Activated CD4-positive, alpha-beta T cell treated with anti-CD3 and anti-CD28 coated beads for 48 hours (primary cell): Measurements from ENCODE around the gene NUDT2.
A peak's percentile ranks its signal among the peaks of the same experiment; 100 is the strongest.

Experiments used
- DNase-seq: peaks from one replicate; pipeline ENCODE4 v3.0.0-alpha.2; 2020

NUDT2 gene

DNA sequence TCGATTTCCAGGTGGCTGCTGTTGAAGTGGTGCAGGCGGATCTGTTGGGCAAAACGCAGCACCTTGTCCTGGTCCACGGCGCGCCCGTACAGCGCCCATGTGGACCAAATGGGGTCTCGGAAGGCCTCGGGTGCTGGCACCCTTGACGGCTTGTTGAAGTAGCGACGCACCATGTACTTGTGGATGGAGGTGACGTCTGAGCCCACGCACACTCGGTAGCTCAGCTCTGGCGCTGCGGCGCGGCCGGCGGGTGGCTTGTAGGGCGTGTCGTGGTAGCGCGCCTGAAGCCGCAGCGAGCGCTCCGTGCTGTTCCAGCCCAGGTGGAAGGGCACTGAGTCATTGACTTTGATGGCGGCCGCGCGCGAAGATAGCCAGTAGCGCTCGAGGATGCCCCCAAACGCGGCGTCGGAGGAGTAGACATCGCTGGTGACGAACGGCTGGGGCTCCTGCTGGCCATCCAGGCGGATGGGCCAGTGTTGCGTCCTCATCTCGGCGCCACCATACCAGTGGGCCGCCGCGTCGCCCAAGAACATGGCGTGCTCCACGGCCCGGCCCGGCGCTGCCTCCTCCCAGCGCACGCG, 42.6 kb downstream of the NUDT2 start:
- DNase-seq, result no peak

DNA sequence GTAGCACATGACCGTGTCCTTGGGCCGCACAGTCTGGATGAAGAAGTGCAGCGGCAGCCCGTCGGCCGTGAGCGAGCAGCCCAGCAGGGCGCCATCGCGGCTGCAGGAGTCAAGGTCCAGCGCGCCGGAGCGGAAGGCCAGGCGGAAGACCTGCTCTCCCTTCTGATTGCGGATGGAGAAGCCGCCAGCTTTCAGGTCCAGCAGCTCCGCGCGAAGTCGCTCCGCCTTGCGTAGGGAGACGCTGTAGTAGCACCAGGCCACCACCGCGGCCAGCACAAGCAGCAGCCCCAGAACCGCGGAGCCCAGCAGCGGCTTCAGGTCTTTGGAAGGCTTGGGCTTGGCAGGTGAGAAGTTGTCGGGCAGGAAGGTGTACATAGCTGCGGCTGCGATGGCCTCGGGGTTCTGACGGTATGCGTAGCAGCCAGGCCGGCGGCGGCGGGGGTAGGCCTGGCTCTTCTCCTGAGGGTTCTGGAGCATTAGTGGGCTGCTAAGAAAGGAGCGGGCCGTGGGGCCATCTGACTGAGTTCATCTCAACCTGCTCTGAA, 43.2 kb downstream of the NUDT2 start:
- no peak for DNase-seq

DNA sequence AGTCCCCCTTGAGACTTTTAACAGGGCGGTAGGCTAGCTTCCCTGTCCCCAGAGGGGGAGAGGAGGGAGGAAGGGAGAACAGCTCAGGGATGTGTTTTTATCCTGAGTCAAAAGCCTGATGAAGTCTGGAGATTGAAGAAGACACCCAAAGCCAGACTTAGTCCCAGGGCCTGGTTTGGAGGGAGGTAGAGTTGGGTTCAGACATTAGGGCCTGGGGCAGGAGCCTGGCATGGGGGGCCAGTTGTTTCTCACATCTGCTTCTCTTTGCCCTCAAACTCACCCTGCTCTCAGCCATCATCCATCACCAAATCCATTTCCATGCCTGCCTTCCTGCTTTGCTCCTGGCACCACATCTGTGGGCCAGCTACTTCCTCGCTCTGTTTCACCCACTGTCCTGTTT, 44.4 kb downstream of the NUDT2 start:
- no peak for DNase-seq

DNA sequence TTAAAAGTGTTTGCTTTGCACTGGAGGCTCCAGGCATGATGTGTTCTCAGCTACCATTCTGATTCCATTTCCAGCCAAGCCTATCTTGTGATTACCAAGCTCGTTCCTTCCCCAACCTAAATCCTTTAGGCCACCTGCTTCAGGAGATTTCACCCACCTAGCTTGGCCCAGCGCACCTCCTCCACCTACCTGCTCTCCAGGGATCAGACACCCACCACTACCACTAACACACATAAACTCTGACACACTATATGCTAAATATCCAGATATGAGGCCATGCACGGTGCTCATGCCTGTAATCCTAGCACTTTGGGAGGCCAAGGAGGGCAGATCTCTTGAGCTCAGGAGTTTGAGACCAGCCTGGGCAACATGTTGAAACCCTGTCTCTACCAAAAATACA, 45.0 kb downstream of the NUDT2 start:
- DNase-seq, result no peak

DNA sequence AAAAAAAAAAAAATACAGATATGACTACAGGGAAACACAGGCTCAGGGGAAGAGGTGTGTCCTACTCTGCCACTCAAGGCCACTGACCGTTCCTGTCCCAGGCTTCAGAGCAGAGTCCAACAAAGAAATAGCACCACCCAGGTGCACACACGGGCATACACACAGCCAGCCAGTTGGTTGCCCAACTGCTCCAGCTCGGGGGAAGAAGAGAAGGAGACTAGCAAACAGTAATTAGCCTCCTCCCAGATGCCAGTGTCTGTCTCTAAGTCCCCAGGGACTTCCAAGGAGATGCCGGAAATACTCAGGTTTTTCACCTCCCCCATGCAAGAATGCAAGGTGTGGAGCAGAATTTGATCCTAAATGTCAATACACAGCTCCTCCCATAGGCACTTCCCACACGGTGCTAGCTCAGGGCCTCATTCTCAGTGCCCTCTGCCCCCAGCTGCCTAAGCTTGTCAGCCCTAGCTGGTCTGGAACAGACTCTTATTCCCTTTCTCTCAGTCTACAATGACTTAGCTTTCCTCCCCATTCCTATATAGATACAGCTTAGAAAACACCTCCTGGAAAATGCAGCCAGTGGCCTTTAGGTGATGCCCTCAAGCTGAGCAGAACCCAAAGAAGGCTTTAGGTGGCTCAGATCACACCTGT, 45.7 kb downstream of the NUDT2 start:
- no peak for DNase-seq

DNA sequence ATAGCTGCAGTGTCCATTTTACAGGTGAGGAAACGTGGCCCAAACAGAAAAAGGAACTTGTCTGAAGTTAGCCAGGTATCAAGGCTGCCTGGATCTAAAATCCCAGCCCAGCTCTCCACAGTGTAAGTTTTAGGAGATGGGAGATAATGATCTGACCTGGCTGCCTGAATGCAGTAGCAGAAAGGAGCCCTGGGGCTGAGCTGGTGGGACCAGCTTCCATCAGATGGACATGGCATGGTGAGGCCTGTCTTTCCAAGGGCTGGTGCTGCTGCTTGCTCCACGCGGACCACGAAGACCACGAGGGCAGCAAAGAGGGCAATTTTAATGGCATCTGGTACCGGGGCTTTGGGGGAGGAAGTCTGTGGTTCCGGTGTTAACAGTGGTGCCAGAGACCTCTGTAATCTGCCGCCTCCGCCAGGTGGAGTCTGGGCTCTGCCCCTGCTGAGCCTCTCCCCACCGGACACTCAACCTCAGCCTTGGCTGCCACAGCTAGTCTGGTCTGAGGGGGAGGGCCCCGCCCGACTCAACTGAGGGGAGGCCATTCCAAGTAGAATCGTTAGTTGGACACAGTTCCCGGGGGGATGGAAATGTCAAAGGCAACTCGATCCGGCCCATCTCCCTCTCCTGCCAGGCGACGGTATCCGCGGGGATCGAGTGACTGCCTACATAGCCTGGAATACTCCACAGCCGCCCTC, 46.7 kb downstream of the NUDT2 start:
- DNase-seq, result peak; percentile 50

DNA sequence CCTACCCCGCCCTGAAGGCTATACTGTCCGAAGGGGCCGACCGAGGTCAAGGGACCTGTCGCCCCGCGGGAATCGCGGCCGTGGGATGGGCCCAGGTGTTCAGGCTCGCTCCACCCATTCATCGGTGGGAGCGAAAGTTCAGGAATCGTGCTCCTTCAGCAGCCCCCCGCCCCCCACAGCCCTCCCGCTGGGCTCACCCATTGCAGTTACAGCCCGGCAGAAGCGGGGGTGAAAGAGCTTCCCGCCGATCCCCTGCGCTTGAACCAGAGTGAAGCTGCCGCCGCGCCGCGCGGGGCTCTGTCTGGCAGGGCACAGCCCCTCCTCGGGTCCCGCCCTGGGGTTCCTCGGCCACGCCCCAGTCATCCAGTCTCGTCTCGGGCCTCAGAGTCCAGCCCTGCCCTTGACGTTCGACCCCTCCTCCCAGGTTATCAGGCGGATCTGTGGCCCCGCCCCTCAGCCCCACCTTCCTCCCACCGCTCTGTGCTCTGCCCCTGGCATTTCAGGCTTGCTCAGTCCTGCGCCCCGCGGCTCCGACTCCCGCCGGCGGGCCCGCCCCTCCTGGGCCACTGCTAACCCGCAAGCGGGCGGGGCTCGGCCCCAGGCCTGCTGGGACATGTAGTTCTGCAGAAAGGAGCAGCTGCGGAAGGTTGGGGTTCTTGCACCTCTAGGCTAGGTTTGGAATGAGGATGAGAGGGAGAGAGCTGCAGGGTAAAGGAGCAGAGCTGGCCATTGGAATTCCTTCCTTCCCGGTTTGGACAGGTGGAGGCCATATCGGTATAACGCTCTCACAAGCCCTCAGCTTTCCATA, 47.4 kb downstream of the NUDT2 start, which contains the start of gene MYORG:
Gene MYORG, minus strand, starts transcription at position 303 of the 808 bp plus-strand sequence. CDS start 3,955 bp downstream, outside the sequence.
- DNase-seq, result peak; percentile 98

DNA sequence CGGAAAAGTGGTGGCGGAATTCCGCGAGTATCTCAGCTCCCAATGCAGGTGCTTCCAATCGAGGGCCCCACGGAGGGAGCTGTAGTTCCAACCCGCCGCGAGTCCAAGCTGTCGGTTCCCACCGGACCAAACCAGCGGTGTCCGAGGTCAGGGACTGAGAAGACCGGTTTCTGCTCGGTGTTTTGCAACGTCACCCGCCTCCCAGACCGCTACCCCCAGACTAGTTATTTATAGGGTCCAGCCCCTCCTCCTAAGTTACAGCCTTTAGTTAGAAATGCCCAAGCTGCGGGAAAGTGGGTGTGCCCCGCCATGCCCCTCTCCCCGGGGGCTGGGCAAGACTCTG, 48.0 kb downstream of the NUDT2 start:
- DNase-seq, result no peak

DNA sequence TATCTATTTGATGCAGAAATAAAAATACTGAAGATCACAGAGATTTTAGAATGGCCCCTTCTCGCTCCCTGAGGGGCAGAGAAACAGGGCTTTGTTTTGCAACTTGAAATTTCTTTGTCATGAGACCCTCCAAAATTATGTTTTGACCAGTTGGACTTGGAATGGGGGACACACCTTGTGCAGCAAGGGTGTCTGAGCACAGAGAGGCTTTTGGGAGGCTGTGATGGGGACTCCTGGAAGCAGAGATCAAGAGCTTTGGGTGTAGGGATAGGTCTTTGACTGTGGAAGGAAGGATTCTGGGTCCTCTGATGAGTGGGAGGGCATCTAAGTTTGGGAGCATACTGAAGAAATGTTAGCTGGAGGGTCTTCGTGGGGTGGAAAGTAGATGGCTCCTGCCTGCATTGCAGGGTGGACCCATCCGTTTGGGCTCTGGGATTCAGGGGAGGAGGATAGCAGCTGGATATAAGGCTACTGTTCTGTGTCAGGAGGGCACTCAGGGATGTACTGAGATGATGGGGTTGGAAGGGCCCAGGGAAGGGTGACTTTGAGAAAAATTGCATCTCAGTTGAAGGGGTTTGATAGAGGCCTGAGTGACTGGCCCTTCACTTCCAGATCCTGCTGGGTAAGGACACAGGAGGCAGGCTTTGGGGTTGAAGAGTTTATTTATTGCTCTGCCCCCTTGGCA, 49.1 kb downstream of the NUDT2 start:
- DNase-seq, result no peak

DNA sequence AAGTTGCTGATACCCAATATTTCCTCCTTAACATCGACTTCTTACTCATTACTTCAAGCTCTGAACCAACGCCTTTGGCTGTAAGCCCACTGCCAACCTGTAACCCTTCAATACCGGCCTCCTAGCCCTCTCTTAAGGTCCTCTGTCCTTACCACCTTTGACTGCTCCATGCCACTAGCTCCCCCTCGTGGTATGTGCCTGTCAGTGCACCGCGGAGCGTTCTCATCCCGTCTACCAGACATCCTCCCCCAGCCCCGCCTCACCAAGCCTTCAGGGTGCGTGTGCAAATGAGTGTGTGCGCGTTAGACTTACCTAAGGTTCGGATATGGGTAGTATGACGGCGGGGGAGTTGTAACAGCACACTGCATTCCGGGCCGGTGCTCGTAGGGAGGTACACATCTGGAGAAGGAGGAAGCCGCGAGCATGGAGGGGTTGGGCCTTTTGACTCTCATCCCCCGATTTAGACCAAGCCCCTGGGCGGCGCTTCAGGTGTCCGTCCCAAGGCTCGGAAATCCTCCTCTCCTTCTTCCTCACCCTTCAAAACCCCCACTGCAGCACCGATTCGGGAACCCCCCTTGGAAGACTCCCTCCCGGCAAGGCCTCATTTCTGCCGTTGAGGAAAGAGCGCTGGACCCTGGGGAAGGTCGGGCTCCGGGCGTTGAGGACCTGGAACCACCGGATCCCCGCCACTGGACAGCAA, 50.1 kb downstream of the NUDT2 start:
- peak; percentile 95 for DNase-seq

DNA sequence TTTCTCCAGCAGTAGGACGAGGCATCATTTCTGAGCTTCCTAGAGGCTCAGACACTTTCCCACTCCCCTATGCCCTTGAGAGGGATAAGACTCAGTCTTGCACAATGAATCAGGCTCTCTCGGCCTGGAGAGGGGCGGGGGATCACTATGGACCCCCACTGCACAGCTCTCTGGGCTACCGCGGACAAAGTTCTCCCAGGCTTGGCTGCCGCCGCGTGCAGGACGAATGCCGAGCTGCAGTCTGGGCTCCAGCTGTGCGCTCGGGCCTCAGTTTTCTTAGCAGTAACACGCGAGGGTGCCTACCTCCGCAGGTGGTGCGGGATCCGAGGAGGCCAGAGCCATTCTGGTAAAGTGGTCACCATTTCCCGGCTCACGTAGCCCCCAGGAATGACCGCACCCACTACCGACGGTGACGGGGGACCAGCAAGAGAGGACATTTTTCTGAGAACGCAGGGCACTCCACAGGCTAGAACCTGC, 50.7 kb downstream of the NUDT2 start:
- peak; percentile 28 for DNase-seq

DNA sequence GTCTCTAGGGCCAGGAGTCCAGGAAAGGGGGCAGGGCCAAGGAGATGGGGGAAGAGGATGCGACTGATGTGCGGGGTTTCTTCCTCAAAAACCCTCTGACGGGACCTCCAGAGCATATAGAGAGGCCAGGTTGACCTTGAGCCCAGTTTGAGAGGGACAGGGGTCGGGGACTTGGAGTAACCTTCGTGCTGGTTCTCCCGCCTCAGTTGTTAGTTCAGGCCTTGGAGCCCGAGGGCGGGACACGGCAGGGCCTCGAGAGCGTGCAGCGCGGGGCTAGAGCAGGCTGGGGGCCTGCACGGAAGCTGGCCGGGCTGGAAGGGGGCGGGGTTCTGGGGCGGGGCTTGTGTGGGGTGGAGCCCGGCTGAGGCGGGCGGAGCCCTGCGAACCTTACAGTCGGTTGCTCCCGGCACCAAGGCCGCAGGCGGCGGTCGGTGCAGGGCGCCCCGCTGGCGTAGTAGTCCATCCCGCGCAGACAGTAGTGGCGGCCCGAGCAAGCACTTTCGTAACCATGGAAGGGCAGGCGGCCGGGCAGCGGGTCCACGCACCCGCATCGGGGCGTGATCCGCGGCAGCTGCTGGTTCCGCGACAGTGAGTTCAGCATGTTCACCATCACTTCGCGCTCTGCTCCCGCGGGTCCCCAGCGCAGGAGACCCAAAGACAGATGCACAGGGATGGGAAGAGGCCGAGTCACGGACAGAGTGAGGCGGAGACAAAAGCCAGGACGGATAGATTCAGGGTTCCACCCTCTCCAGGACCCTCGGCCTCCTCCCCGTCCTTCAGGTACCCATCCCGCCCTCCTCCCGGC, 51.3 kb downstream of the NUDT2 start:
- peak; percentile 81 for DNase-seq

DNA sequence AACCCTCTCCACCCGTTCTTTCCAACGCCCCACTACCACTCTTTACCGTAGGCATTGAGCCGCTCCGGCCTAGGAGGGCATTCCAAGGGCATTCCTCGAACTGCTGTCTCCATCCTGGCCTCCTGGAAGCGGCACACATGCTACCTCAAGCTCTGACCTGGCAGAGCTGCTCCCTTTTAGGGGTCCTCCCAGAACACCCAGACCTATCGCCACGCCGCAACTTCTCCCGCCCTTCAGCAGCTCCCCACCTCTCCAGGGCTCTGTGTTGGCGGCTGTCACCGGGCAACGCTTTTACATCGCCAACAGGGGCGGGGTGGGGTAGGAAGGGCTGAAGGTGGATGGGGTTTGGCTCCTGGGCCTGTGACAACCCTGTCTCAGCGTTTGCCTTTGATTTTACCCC, 52.0 kb downstream of the NUDT2 start:
- peak; percentile 15 for DNase-seq

DNA sequence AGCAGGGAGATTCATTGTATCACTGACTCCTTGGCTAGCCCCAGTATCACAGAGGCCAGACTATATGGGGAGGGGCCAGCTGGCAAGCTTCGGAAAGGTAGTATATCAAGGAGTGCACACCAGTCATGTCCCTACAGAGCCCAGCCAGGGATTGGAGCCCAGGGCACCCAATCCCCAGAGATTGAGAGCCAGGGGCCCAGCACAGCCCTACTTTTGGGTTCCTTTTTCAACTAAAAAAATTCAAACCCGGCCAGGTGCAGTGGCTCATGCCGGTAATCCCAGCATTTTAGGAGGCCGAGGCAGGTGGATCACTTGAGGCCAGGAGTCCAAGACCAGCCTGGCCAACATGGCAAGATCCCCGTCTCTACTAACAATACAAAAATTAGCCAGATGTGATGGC, 52.7 kb downstream of the NUDT2 start:
- DNase-seq, result no peak

DNA sequence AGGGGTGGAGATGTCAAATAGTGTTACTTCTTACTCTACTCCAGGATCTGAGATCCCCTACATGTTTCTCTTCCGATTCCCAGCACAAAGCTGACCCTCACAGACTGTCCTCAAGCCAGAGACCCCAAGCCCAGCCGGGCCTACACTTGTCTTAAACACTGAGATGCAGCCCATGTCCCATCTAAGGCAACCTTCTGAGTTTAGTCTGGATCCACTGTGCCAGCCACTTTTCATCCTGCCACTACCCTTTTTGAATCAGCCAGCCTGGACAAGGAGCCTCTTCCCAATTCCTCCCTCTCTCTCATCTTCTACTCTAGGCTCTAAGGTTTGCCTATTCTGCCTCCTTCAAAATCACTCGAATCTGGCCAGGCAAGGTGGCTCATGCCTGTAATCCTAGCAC, 53.5 kb downstream of the NUDT2 start:
- DNase-seq, result no peak

DNA sequence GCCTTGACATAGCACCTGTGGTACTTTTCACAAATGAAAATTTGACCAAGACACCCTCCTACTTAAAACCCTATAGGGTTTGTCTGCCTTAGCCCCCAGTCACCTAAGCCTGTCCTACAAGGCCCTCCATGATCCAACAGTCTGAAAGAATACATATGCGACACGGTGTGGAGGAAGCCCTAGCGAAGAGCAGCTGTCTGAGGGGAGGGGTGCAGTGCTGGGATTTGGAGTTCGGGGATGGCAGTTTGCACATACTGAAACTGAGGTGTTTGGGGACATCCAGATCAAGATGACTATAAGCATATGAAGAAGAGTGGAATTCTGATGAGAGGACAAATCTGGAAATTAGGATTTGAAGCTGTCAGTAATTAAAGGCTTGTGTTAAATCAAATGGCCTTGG, 54.5 kb downstream of the NUDT2 start:
- no peak for DNase-seq

DNA sequence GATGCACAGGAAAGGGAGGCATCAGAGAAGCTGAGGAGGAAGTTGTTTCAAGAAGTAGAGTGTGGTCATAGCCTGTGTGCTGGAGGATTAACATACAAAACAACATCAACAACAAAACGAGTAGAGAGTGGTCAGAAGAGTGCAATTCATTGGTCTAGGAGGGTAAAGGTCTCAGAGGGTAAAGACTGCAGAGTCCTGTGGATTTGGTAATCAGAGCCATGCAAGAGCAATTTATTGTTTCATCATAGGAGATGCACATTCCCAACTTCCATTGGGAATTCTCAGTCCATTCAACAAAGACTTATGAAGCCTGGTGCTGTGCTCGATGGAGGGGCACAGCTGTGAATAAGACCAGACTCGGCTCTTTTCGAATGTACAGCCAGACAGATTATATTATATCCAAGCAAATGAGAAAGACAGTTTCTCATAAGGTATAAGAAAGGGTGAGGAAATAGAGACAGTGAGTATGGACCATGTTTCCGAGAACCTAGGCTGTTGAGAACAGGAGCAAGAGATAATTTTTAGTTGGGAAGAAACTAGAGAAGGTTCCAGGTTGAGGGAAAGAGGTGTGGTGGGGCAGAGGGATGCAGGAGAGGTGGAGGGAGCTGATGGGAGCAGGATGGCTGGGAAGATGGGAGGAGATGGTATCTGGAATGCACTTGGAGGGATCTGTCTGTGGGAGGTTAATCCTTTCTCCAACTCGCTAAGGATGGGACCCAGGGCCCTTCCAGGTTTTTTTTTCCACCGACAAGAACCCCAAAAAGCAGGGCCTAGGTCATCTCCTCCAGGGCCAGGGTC, 55.2 kb downstream of the NUDT2 start:
- DNase-seq, result no peak

DNA sequence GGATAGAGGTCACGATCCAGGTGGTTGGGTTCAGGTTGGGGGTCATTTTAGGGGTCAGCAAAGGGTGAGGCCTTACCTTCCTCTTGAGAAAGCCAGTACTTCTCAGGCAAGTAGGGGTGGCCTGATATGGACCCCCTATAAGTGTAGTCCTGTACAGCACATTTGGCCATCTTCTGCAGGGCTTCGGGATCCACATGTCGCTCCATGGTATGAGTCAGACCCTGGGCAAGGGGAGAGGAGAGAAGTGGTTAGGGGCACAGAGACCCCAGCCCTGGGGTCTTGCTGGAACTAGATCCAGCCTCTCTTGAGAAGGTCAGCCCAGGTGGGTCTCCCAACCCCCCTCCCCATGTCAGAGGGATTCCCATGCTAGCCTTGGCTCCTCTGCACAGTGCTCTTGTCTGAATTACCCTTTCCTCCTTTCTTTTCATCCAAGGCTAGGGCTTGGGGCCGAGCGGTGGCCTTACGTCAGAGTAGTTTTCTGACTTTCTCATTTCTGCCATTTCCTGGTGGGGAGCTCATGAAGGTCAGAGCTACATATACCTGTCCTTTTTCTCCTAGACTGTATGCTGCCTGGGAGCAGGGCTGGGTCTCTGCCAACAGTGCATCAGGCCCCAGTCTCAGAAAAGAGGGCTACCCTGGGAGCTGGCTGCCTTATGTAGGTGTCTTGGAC, 56.3 kb downstream of the NUDT2 start:
- no peak for DNase-seq

DNA sequence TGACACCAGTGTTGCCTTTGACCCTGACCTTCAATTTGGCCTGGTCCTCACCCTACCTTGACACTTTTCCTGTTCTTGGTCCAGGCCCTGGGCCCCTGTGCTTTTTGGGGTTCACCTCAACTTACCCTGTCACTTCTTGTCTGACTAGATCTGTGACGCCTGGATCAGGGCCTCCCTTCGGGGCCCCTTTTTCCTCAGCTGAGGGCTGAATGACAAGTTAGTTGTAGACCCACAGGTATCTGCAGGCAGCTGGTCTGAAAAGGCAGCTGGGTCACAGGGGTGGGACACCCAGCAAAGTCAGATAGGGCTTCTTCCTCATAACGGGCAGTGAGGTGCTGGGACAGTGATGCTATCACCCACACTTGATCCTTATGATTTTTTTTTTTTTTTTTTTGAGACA, 57.3 kb downstream of the NUDT2 start:
- DNase-seq, result no peak

DNA sequence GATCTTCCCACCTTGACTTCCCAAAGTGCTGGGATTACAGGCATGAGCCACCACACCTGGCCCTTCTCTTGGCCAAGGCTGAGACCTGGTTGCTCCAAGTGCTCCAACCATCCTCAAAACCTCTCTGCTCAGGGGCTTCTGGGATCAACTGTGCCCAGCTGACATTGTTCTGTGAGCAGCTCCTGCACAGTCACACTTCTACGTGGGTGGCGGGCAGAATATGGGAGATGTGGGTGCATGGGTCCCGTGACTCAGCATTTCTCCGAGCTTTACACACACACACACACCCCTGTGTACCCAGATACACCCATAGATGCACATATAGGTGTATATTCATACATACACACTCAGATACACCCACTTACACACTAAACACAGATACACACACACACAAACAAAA, 57.9 kb downstream of the NUDT2 start:
- DNase-seq, result no peak
